Adrenal gland (tissue), 5 donors: Measurements from ENCODE around the gene C2orf49.

ENCODE experiments used
- POLR2A ChIP-seq, 2 donors: fragments of 450-650 bp; IDR thresholded peaks; one replicate each; pipeline ENCODE4 v1.6.1; 2017; ENCODE audit warnings: antibody characterized with exemption in 2 of 2, mild to moderate bottlenecking in 2 of 2, moderate library complexity in 1 of 2
- TF ChIP-seq, protein P1 (sequence below), 6 experiments: fragments of 450-650 bp in 4 of 6; fragments of 200-600 bp in 2 of 6; sonication (generic) in 1 of 6; IDR thresholded peaks; 1 replicate in 5 of 6; 2 replicates in 1 of 6; pipeline versions ENCODE4 v1.5.1 to v1.8.0; 2016 to 2021; ENCODE audit warnings: antibody characterized with exemption in 6 of 6, mild to moderate bottlenecking in 2 of 6, moderate library complexity in 1 of 6
- donor health status: DM: no; HTN: no; CAD: no.

DNA sequence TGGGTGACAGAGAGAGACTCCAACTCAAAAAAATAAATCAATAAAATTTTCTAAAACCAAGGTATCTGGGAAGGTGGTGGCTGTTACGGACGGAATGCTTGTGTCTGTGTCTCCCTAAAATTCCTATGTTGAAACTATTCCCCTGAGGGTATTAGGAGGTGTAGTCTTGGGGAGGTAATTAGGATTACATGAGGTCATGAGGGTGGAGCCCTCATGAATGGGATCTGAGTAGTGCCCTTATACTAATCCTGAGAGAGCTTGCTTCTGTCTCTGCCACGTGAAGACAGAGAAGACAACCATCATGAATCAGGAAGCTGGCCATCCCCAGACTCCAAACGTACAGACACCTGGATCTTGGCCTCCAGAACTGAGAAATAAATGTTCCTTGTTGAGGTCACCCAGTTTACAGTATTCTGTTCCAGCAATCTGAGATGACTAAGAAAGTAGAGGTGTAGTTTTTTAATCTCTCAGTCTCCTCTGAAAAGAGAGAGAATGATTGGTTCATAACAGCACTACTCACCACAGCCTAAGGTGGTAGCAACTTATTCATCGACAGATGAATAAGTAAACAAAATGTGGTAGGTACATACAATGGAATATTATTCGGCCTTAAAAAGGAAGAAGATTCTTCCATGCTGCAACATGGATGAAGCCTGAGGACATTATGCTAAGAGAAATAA is 46.2 kb upstream of the C2orf49 start:
- TF ChIP-seq, protein P1, sequence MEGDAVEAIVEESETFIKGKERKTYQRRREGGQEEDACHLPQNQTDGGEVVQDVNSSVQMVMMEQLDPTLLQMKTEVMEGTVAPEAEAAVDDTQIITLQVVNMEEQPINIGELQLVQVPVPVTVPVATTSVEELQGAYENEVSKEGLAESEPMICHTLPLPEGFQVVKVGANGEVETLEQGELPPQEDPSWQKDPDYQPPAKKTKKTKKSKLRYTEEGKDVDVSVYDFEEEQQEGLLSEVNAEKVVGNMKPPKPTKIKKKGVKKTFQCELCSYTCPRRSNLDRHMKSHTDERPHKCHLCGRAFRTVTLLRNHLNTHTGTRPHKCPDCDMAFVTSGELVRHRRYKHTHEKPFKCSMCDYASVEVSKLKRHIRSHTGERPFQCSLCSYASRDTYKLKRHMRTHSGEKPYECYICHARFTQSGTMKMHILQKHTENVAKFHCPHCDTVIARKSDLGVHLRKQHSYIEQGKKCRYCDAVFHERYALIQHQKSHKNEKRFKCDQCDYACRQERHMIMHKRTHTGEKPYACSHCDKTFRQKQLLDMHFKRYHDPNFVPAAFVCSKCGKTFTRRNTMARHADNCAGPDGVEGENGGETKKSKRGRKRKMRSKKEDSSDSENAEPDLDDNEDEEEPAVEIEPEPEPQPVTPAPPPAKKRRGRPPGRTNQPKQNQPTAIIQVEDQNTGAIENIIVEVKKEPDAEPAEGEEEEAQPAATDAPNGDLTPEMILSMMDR (IDR thresholded peaks at IDR 0.05): no peak
- no peak for TF ChIP-seq POLR2A (IDR thresholded peaks at IDR 0.05)
